Ectodermal cell (in vitro differentiated cells): Measurements from ENCODE around the gene LOX. TPM values are rescaled to one million over a fixed set of nuclear protein-coding genes. Genes with fewer than 3 reads are reported as not detected.

Experiments
- H3K27ac ChIP-seq: 2 replicates; pipeline ENCODE4 v1.7.0; 2013; ENCODE audit warnings: mild to moderate bottlenecking, low read depth, low read length; ENCODE audit not compliant: insufficient read depth, poor library complexity, severe bottlenecking
- H3K27me3 ChIP-seq: 2 replicates; pipeline ENCODE4 v1.7.0; 2013; ENCODE audit warnings: mild to moderate bottlenecking, low read length; ENCODE audit not compliant: insufficient read depth, control insufficient read depth, poor library complexity, severe bottlenecking
- H3K36me3 ChIP-seq: one replicate; pipeline ENCODE4 v1.7.0; 2013; ENCODE audit warnings: low read length; ENCODE audit not compliant: control insufficient read depth, insufficient read depth
- H3K4me1 ChIP-seq: one replicate; pipeline ENCODE4 v1.7.0; 2013; ENCODE audit warnings: low read length; ENCODE audit not compliant: control insufficient read depth, insufficient read depth
- H3K4me3 ChIP-seq: 2 replicates; pipeline ENCODE4 v1.7.0; 2013; ENCODE audit warnings: low read depth, low read length, control low read depth; ENCODE audit not compliant: insufficient read depth
- H3K9me3 ChIP-seq: 2 replicates; pipeline ENCODE4 v1.7.0; 2013; ENCODE audit warnings: mild to moderate bottlenecking, low read length, moderate library complexity; ENCODE audit not compliant: control insufficient read depth
- WGBS, 2 experiments: methylation state at CpG; one replicate each; pipeline ENCODE4 v1.1.7; 2013; ENCODE audit warnings: missing lambda C conversion rate in 2 of 2; 5-methylcytosine and 5-hydroxymethylcytosine counted together
- polyA plus RNA-seq, 4 experiments: library from polyadenylated mRNA; stranded (reverse); fragments of 50-300 nt; gene quantifications; one replicate each; pipeline ENCODE4 v1.2.3, GENCODE V29; 2013

The LOX gene
- polyA plus RNA-seq (2013, experiment 1 of 4), result 0.81 TPM
- 0.73 TPM for polyA plus RNA-seq (2013, experiment 2 of 4)
- 2.1 TPM for polyA plus RNA-seq (2013, experiment 3 of 4)
- polyA plus RNA-seq (2013, experiment 4 of 4), result 1.9 TPM

- 7% methylated on average over 31 to 32 of the region's 35 CpGs for WGBS, 2 experiments
- H3K9me3 ChIP-seq, result no peaks in the 10 kb centered on the region
- H3K27me3 ChIP-seq, result peaks cover 41% of the 10 kb centered on the region
- H3K36me3 ChIP-seq, result no peaks in the 10 kb centered on the region
- H3K27ac ChIP-seq, result no peak within 1 kb of the TSS
- H3K4me3 ChIP-seq, result peak within 1 kb of the TSS; percentile 49
- H3K4me1 ChIP-seq, result peaks cover 12% of the 10 kb centered on the region
Observed at GRCh38 chr5:122078116-122079110, at the start of gene LOX. Gene LOX (minus strand): TSS chr5:122078259. CDS start chr5:122077985, 274 bp downstream.

GRCh38 chr5:122126756-122127321 is 48.8 kb upstream of the LOX start:
- 84 to 87% methylated on average over 10 of the region's 10 CpGs for WGBS, 2 experiments
- no peak overlapping the region for H3K4me3 ChIP-seq
- H3K4me1 ChIP-seq, result peaks cover 3% of the 10 kb centered on the region
- H3K27ac ChIP-seq, result no peak overlapping the region
- no peaks in the 10 kb centered on the region for H3K9me3 ChIP-seq
- no peaks in the 10 kb centered on the region for H3K27me3 ChIP-seq
- H3K36me3 ChIP-seq, result no peaks in the 10 kb centered on the region

GRCh38 chr5:122126177-122126755 is 48.2 kb upstream of the LOX start:
- H3K4me3 ChIP-seq, result no peak overlapping the region

GRCh38 chr5:122124766-122125165 is 46.7 kb upstream of the LOX start:
- no peaks in the 10 kb centered on the region for H3K27me3 ChIP-seq
- no peak overlapping the region for H3K4me3 ChIP-seq
- no peaks in the 10 kb centered on the region for H3K9me3 ChIP-seq
- no peaks in the 10 kb centered on the region for H3K36me3 ChIP-seq
- no peak overlapping the region for H3K27ac ChIP-seq
- peaks cover 3% of the 10 kb centered on the region for H3K4me1 ChIP-seq
- 95 to 100% methylated on average over 1 to 2 of the region's 2 CpGs for WGBS, 2 experiments

More at GRCh38 chr5:122126177-122126755, 48.2 kb upstream of the LOX start:
- H3K36me3 ChIP-seq, result no peaks in the 10 kb centered on the region
- H3K9me3 ChIP-seq, result no peaks in the 10 kb centered on the region
- peaks cover 3% of the 10 kb centered on the region for H3K4me1 ChIP-seq
- WGBS, 2 experiments, result 91 to 100% methylated on average over 1 of the region's 2 CpGs
- no peaks in the 10 kb centered on the region for H3K27me3 ChIP-seq
- no peak overlapping the region for H3K27ac ChIP-seq

- Histone ChIP-seq H3K36me3 (no peaks in the 10 kb centered on the region), H3K27me3 (no peaks in the 10 kb centered on the region), H3K4me1 (no peaks in the 10 kb centered on the region), H3K4me3 (no peak overlapping the region), H3K27ac (no peak overlapping the region), H3K9me3 (no peaks in the 10 kb centered on the region)
- 88 to 94% methylated on average over 10 of the region's 11 CpGs for WGBS, 2 experiments
Observed at GRCh38 chr5:122121479-122122465, 43.7 kb upstream of the LOX start.

- H3K27me3 ChIP-seq, result no peaks in the 10 kb centered on the region
Observed at GRCh38 chr5:122120957-122121356, 42.9 kb upstream of the LOX start.

GRCh38 chr5:122120493-122120892 is 42.4 kb upstream of the LOX start:
- no peaks in the 10 kb centered on the region for H3K9me3 ChIP-seq
- H3K27me3 ChIP-seq, result no peaks in the 10 kb centered on the region
- H3K27ac ChIP-seq, result no peak overlapping the region
- H3K4me3 ChIP-seq, result no peak overlapping the region
- no peaks in the 10 kb centered on the region for H3K36me3 ChIP-seq
- H3K4me1 ChIP-seq, result no peaks in the 10 kb centered on the region
- WGBS, 2 experiments, result 70 to 75% methylated on average over 2 of the region's 2 CpGs

More at GRCh38 chr5:122120957-122121356, 42.9 kb upstream of the LOX start:
- WGBS, 2 experiments, result 96 to 97% methylated on average over 2 of the region's 2 CpGs
- no peaks in the 10 kb centered on the region for H3K36me3 ChIP-seq
- no peak overlapping the region for H3K4me3 ChIP-seq
- H3K4me1 ChIP-seq, result no peaks in the 10 kb centered on the region
- H3K9me3 ChIP-seq, result no peaks in the 10 kb centered on the region
- H3K27ac ChIP-seq, result no peak overlapping the region

GRCh38 chr5:122119205-122119604 is 41.1 kb upstream of the LOX start:
- WGBS, 2 experiments, result 96% methylated on average over 3 of the region's 3 CpGs
- no peaks in the 10 kb centered on the region for H3K36me3 ChIP-seq
- H3K27me3 ChIP-seq, result no peaks in the 10 kb centered on the region
- no peaks in the 10 kb centered on the region for H3K9me3 ChIP-seq
- no peak overlapping the region for H3K27ac ChIP-seq
- no peaks in the 10 kb centered on the region for H3K4me1 ChIP-seq
- no peak overlapping the region for H3K4me3 ChIP-seq

- Histone ChIP-seq H3K27me3 (no peaks in the 10 kb centered on the region), H3K4me1 (no peaks in the 10 kb centered on the region), H3K36me3 (no peaks in the 10 kb centered on the region), H3K27ac (no peak overlapping the region), H3K9me3 (no peaks in the 10 kb centered on the region), H3K4me3 (no peak overlapping the region)
- WGBS, 2 experiments, result 87 to 100% methylated on average over 1 of the region's 1 CpG
Observed at GRCh38 chr5:122118356-122118948, 40.4 kb upstream of the LOX start.
